GM10248 (cell line): ENCODE data around the gene ELL3.

Source experiments
- CTCF ChIA-PET: fragments of 300-600 bp; sonication (Branson Sonifier 250); formaldehyde crosslinking; extraction: SDS; loops from one replicate; lab custom pipeline; 2021; ENCODE audit warnings: antibody characterized with exemption; lab: Yijun Ruan, JAX
- POLR2A ChIA-PET: fragments of 350-650 bp; sonication (Branson Sonifier 250); formaldehyde crosslinking; extraction: SDS; loops from one replicate; lab custom pipeline; 2020; ENCODE audit warnings: antibody characterized with exemption; lab: Yijun Ruan, JAX
- DNase-seq: peaks from one replicate; pipeline ENCODE4 v3.0.0; 2012; ENCODE audit errors: extremely low spot score
- TF ChIP-seq, protein P1 (sequence below): IDR thresholded peaks from 2 replicates; pipeline ENCODE4 v1.5.1; 2012; ENCODE audit warnings: mild to moderate bottlenecking, low read depth; ENCODE audit errors: extremely low read depth, missing control alignments, control extremely low read depth

ELL3 gene

GRCh38 chr15:43791993-43792760 is 15.4 kb upstream of the ELL3 start, which contains the start of gene SERF2:
TSS of gene SERF2 (plus strand) at chr15:43792320. CDS start at chr15:43792377, 57 bp downstream.
- TF ChIP-seq, protein P1, sequence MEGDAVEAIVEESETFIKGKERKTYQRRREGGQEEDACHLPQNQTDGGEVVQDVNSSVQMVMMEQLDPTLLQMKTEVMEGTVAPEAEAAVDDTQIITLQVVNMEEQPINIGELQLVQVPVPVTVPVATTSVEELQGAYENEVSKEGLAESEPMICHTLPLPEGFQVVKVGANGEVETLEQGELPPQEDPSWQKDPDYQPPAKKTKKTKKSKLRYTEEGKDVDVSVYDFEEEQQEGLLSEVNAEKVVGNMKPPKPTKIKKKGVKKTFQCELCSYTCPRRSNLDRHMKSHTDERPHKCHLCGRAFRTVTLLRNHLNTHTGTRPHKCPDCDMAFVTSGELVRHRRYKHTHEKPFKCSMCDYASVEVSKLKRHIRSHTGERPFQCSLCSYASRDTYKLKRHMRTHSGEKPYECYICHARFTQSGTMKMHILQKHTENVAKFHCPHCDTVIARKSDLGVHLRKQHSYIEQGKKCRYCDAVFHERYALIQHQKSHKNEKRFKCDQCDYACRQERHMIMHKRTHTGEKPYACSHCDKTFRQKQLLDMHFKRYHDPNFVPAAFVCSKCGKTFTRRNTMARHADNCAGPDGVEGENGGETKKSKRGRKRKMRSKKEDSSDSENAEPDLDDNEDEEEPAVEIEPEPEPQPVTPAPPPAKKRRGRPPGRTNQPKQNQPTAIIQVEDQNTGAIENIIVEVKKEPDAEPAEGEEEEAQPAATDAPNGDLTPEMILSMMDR, result no peak
- DNase-seq, result peak; percentile 98
- ChIA-PET POLR2A (interaction anchor here (0.8 to 4.0 kb wide), 5 partner anchors 12 to 36 kb away, joined by 3 to 18 read pairs (median 5); partner anchors contain the start of genes ELL3 and MFAP1), CTCF (interaction anchor here (1.0 to 8.8 kb wide), 2 partner anchors 15 to 23 kb away, joined by 3 to 59 read pairs; partner anchors contain the start of gene ELL3)

DNA sequence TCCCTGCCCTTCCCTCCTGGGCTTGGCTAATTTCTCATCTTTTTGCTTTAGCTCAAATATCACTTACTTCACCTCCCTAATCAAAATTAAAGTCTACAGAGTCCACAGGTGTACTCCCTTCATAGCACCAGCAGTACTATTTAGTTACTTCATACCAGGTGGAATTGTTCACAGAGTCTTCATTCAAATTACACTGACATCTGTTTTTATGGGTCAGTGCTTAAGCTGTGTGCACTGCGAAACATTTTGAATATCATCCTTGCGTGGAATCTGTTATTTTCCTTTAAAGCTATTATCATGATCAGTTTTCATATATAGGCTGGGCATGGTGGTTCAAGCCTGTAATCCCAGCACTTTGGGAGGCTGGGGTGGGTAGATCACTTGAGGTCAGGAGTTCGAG is 12.6 kb upstream of the ELL3 start:
- TF ChIP-seq, protein P1, result no peak
- DNase-seq, result no peak
- ChIA-PET CTCF (interaction anchor here (1.1 to 8.8 kb wide), 7 partner anchors 8 to 46 kb away, joined by 3 to 59 read pairs (median 3); partner anchors contain the start of gene ELL3), POLR2A (interaction anchor here (1.0 to 2.1 kb wide), 3 partner anchors 11 to 15 kb away, joined by 4 to 14 read pairs (median 11); partner anchors contain the start of genes ELL3, HYPK and SERINC4)

GRCh38 chr15:43779016-43779415 is 2.2 kb upstream of the ELL3 start:
- ChIA-PET POLR2A (interaction anchor here (1.0 kb wide), 1 partner anchor 9 kb away, joined by 3 read pairs; no protein-coding TSS in a partner anchor), CTCF (interaction anchor here (1.3 to 3.5 kb wide), 2 partner anchors 9 to 10 kb away, joined by 6 to 59 read pairs; partner anchors contain the start of gene SERF2)
- no peak for DNase-seq
- TF ChIP-seq, protein P1, result no peak

- peak; percentile 81 for DNase-seq
- TF ChIP-seq, protein P1, result peak; percentile 75
- ChIA-PET CTCF (interaction anchor here (0.6 to 3.5 kb wide), 10 partner anchors 12 to 60 kb away, joined by 3 to 59 read pairs (median 4); partner anchors contain the start of genes HYPK, MFAP1, SERF2 and SERINC4), POLR2A (interaction anchor here (1.0 to 2.2 kb wide), 8 partner anchors 9 to 47 kb away, joined by 3 to 15 read pairs (median 6); partner anchors contain the start of genes HYPK, MFAP1, SERF2 and SERINC4)
These were observed 625 bp upstream of the ELL3 start for GRCh38 chr15:43777267-43777914.

- POLR2A ChIA-PET, result interaction anchor here (0.5 to 2.2 kb wide), 11 partner anchors 10 to 936 kb away, joined by 3 to 15 read pairs (median 5); partner anchors contain the start of genes HYPK, MFAP1, SERF2 and SERINC4
- TF ChIP-seq, protein P1, result no peak
- CTCF ChIA-PET, result interaction anchor here (0.7 to 3.5 kb wide), 8 partner anchors 11 to 48 kb away, joined by 3 to 59 read pairs (median 6); partner anchors contain the start of genes HYPK, MFAP1, SERF2 and SERINC4
- DNase-seq, result peak; percentile 80
These were observed 557 bp downstream of the ELL3 start for GRCh38 chr15:43776101-43776717.
